Adrenal gland (tissue), 5 donors: ENCODE data around the gene CUX1.

Source experiments
- CTCF ChIP-seq, 6 experiments: fragments of 450-650 bp in 4 of 6; fragments of 200-600 bp in 2 of 6; sonication (generic) in 1 of 6; IDR thresholded peaks; 1 replicate in 5 of 6; 2 replicates in 1 of 6; pipeline versions ENCODE4 v1.5.1 to v1.8.0; 2016 to 2021; ENCODE audit warnings: antibody characterized with exemption in 6 of 6, mild to moderate bottlenecking in 2 of 6, moderate library complexity in 1 of 6
- POLR2A ChIP-seq, 2 donors: fragments of 450-650 bp; IDR thresholded peaks; one replicate each; pipeline ENCODE4 v1.6.1; 2017; ENCODE audit warnings: antibody characterized with exemption in 2 of 2, mild to moderate bottlenecking in 2 of 2, moderate library complexity in 1 of 2
- donor health status: DM: no; HTN: no; CAD: no.

- TF ChIP-seq CTCF (IDR thresholded peaks at IDR 0.05) (no peak), POLR2A (IDR thresholded peaks at IDR 0.05) (no peak)
Observed at GRCh38 chr7:102264367-102264891, 447.0 kb downstream of the CUX1 start.
